ENCODE results near the gene EP400. TPM values are rescaled to one million over a fixed set of nuclear protein-coding genes. Genes with fewer than 3 reads are reported as not detected.

The EP400 gene
- total RNA-seq, 1 experiment from 2014 or later, result 61.7 TPM

GRCh38 chr12:132111654-132112304 is 162.0 kb downstream of the EP400 start:
- H3K27me3 Mint-ChIP-seq (ENCODE audit: low read depth), result no peaks in the 10 kb centered on the region
- Histone ChIP-seq H2BK20ac (ENCODE audit: low read depth, low read length, poor library complexity, severe bottlenecking) (no peak overlapping the region), H3K79me1 (ENCODE audit: insufficient read depth, low read depth, low read length, poor library complexity, severe bottlenecking) (no peaks in the 10 kb centered on the region), H2BK12ac (ENCODE audit: insufficient read length, low read depth, low read length) (no peak overlapping the region), H3K4me2 (ENCODE audit: insufficient read depth, insufficient read length, low read length) (no peak overlapping the region), H3K4me1 (ENCODE audit: insufficient read depth, low read length) (no peaks in the 10 kb centered on the region), H3T11ph (ENCODE audit: low read length) (no peak overlapping the region), H3K27ac (ENCODE audit: insufficient read length, low read depth, low read length) (no peak overlapping the region), H3K14ac (ENCODE audit: insufficient read depth, low read length) (no peak overlapping the region; the same call in 1 of the 2 replicates), H4K20me1 (ENCODE audit: control insufficient read depth, insufficient read depth, insufficient read length) (no peaks in the 10 kb centered on the region), H2BK5ac (ENCODE audit: insufficient read length, low read length) (no peak overlapping the region), H4K5ac (ENCODE audit: insufficient read length, low read depth, low read length) (peak overlapping the region; percentile 55), H3K9ac (ENCODE audit: extremely low read depth, insufficient read length, low read length) (no peak overlapping the region), H3K23ac (ENCODE audit: insufficient read length, low read depth, low read length) (no peak overlapping the region), H2BK120ac (ENCODE audit: low read depth, low read length, poor library complexity, severe bottlenecking) (no peak overlapping the region), H3K23me2 (ENCODE audit: insufficient read length, low read depth, low read length, poor library complexity, severe bottlenecking) (no peaks in the 10 kb centered on the region), H4K8ac (replicated peaks; ENCODE audit: insufficient read length, low read depth, low read length) (no peak overlapping the region), H3K27me3 (ENCODE audit: insufficient read depth, low read length) (no peaks in the 10 kb centered on the region), H2BK15ac (ENCODE audit: low read depth, low read length) (no peak overlapping the region), H2AFZ (ENCODE audit: low read length) (no peak overlapping the region), H3K9me3 (ENCODE audit: control insufficient read depth, low read depth, low read length) (no peaks in the 10 kb centered on the region), H4K91ac (ENCODE audit: insufficient read length, low read depth, low read length) (no peak overlapping the region), H2AK5ac (ENCODE audit: insufficient read length, low read length) (no peak overlapping the region), H3K56ac (ENCODE audit: insufficient read length, low read depth, low read length) (no peak overlapping the region), H3K18ac (ENCODE audit: insufficient read length, low read depth, low read length) (no peak overlapping the region), H3K79me2 (ENCODE audit: insufficient read depth, low read length) (no peaks in the 10 kb centered on the region), H3K4ac (ENCODE audit: low read depth, low read length) (no peak overlapping the region)
- H3K27ac Mint-ChIP-seq, result no peak overlapping the region
- H3K9me3 Mint-ChIP-seq, result no peaks in the 10 kb centered on the region
- no peak for TF ChIP-seq CTCF (conservative IDR thresholded peaks at IDR 0.05)
- no CpG with 5 or more reads among the region's 19 CpGs for WGBS (ENCODE audit: extremely low coverage, insufficient read length, low lambda C conversion rate)
- peaks cover 0 to 12% of the 10 kb centered on the region in 2 experiments; a peak in 3 of 4 replicates for H3K4me1 Mint-ChIP-seq
- no peak overlapping the region; a peak in 1 of 5 replicates for H3K4me3 Mint-ChIP-seq
- DNase-seq, result no peak
- peaks cover 31 to 58% (median 44%) of the 10 kb centered on the region in 3 experiments; a peak in 6 of 7 replicates for H3K36me3 Mint-ChIP-seq (ENCODE audit: insufficient read depth in 1 of 3, low read depth in 3 of 3)
